ENCODE data around the gene SESN2.
"Not testable (repeated sequence)": the region's sequence is repeated elsewhere in the genome, so short reads cannot be mapped to it uniquely, and the experiment has no call there.

SESN2 gene

DNA sequence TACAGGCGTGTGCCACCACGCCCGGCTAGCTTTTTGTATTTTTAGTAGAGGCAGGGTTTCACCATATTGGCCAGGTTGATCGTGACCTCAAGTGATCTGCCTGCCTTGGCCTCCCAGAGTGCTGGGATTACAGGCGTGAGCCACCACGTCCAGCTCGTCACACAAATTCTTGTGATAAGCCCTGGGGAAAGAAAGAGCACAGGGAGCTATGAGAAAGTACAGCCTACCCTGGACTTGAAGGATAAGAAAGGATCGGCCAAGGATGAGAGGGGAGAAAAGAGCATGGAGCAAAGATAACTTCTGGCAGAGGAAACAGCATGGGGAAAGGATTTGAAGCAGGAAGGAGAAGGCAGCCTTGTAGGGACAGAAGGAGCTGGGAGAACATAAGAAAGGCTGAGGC lies 29.2 kb downstream of the SESN2 start:
- DNase-seq (ENCODE audit: low spot score), result no peak

DNA sequence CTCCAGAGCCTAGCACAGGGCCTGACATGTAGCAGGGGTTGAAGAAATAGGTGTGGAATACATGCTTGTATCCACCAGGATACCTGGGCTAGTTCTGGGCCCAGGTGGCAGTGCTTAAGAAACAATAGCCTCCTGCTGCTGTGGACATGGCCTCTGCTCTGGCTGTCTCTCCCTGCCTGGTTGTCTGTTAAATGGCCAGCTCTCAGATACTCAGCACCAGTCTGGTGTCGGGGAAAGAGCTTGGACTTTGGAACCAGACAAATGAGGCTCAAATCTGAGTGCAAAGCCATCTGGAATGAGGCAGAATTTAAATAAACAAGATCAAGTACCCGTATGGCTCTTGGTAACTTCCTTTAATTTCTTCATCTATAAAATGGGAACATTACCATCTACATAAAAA lies 31.5 kb downstream of the SESN2 start:
- DNase-seq (ENCODE audit: low spot score), result no peak

DNA sequence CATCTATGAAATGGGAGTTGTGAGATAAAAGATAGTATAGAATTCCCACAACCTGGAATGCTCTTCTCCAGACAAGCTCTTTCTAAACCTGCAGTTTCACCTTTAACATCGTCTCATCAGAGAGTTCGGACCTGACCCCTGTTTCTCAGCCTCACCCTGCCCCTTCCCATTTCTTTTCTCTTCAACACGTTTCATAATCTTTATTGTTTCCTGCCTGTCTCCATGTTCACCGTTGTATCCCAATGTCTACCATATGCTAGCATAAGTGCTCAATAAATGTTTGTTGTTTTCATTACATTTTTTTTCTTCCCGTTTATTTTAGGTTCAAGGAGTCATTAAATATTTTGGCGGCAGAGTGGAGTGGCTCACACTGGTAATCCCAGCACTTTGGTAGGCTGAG lies 32.4 kb downstream of the SESN2 start:
- DNase-seq (ENCODE audit: low spot score), result no peak

DNA sequence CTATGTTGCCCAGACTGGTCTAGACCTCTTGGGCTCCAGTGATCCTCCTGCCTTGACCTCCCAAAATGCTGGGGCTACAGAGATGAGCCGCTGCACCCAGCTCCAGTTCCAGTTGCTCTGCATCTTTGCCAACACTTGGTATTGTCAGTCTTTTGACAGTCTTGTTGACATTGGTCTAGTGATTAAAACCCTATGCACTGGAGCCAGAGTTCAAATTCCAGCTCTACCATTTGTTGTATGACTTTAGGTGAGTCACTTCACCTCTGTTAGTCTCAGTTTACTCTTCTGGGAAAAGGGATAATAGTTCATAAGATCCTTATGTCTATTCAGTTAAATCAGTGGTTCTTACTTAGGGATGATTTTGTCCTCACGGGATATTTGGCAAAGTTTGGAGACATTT lies 36.6 kb downstream of the SESN2 start:
- DNase-seq (ENCODE audit: low spot score), result no peak

DNA sequence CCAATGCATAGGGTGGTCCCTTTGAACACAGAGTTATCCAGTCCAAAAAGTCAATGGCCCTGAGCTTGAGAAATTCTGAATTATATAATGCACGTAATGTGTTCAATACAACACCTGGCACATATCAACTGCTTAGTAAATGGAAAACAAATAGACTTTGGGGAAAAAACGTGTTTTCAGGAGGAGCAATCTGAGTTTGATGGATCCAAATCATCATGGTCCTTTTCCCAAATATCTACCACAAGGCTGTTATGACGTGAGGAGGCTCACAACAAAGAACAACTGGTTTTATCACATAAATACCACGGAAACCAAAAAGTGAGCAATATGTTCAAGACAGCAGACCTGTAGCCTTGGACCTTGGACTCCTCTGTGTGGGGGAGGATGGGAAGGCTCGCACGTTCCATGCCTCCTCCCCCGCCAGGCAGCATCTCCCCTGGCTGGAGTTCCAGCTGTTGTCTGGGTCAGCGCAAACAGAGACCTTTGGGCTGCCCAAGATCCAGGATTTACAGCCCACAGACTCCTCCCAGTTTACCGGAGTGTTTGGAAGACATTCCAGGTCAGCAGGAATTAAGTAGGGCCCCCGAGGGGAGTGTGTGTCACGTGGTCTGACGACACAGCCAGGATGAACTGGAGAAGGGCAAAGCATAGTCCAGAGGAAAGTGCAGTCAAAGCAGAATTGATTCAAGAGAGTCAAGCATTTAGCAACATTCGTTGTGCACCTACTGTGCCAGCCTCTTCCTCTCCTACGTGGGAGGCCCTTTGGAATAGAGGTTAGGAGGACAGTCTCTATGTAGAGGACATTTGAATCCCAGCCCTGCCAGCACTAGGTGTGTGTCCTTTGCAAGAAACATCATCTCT lies 37.3 kb downstream of the SESN2 start:
- DNase-seq (ENCODE audit: low spot score), result no peak

DNA sequence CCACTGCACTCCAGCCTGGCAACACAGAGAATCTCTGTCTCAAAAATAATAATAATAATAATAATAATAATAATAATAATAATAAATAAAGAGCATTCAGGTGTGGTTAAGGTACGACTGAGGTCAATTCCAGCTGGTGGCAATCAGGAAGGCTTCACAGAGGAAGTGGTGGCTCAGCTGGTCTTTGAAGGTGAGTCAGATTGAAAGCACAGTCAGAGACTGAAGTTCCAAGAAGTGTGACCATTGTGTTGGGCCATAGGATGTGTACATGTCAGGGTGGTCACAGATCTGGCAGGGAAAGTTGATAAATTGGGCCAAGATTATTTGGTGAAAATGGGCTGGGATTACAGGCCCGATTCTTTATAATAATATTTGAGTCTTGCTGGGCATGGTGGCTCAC lies 38.5 kb downstream of the SESN2 start:
- DNase-seq (ENCODE audit: low spot score), result no peak

DNA sequence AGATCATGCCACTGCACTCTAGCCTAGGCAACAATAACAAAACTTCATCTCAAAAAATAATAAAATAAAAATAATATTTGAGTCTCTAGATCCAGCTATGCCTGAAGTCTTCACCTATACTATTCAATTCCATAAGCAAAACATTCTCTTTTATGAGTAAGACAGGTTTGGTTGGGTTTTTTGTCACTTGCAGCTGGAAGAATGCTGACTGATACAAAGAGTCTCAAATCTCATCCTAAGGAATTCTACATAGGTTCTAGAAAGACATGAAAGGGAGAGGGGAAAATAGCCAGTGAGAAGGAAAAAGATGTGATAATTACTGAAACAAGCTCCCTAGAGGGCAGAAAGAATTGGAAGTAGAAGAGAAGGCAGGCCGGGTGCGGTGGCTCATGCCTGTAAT lies 39.1 kb downstream of the SESN2 start:
- no peak for DNase-seq (ENCODE audit: low spot score)

DNA sequence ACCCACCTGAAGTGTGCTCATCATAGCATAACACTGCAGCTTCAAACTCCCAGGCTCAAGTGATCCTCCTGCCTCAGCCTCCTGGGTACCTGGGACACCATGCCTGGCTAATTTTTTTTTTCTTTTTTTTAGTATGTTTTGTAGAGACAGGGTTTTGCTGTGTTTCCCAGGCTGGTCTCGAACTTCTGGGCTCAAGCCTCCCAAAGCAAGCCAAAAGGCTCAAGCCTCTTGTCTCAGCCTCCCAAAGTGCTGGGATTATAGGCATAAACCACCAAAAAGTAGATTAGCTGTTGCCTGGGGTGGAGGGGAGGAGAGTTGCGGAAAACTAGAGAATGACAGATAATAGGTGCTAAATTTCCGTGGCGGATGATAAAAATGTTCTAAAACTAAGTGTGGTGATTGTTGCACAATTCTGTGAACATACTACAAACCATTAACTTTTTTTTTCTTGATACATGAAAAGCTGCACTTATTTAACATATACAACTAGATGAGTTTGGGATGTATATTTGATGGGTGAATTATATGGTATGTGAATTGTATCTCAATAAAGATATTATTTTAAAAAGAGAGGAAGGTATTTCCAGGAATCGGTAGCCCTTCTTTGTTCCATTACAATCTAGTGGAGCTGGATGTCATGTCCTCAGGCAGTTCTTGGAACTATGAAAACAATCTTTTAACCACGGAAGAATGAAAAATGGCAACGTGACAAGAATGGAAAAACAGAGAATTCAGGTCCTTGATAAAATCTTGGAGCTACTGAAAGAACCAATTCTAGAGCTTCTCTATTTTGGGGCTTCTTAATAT lies 42.3 kb downstream of the SESN2 start:
- no peak for DNase-seq (ENCODE audit: low spot score)

DNA sequence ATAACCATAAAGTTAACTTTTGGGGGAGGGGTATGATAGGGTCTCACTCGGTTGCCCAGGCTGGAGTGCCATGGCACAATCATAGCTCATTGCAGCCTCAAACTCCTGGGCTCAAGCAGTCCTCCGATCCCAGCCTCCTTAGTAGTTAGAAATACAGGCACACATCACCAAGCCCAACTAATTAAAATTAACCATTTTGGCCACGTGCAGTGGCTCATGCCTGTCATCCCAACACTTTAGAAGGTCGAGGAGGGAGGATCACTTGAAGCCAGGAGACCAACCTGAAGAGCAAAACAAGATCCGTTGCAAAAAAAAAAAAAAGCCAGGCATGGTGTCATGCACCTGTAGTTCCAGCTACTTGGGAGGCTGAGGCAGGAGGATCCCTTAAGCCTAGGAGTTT lies 42.9 kb downstream of the SESN2 start:
- DNase-seq (ENCODE audit: low spot score), result no peak

DNA sequence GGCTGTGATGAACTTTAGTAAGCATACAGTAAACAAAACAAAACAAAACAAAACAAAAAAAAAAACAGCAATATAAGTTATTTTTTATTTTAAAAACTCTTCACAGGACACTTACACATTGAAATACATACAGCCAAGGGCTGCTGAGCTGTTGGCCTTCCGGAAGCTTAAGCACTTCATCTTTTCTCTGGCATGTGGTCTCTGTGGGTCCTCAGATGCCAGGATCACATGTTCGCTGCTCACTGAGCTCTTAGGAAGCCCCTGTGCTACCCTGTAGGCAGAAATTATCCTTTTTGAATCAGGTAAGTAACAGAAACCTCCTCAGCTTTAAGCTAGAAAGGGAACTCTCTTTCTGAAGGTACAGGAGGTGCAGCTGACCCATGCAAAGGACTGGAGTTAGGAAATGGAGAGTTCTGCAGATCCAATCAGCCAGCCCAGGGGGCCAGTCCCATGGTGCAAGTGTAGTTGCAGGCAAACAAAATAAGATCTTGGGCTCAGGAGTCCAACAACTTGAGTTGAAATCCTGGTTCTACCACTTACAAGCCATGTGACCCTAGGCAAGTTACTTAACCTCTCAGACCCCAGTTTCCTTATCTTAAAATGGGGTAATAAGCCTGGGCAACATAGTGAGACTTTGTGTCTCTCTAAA lies 47.1 kb downstream of the SESN2 start:
- DNase-seq (ENCODE audit: low spot score), result no peak

DNA sequence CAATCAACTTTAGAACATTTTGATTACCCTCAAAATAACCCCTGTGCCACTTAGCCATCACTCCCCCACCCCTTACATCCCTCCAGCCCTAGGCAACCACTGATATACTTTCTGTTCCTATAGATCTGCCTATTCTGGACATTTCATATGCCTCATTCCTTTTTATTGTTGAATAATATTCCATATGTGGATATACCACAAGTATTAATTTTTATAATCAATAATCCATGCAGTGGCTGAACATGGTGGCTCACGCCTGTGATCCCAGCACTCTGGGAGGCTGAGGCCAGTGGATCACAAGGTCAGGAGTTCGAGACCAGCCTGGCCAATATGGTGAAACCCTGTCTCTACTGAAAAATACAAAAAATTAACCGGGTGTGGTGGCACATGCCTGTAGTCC lies 49.4 kb downstream of the SESN2 start:
- no peak for DNase-seq (ENCODE audit: low spot score)

DNA sequence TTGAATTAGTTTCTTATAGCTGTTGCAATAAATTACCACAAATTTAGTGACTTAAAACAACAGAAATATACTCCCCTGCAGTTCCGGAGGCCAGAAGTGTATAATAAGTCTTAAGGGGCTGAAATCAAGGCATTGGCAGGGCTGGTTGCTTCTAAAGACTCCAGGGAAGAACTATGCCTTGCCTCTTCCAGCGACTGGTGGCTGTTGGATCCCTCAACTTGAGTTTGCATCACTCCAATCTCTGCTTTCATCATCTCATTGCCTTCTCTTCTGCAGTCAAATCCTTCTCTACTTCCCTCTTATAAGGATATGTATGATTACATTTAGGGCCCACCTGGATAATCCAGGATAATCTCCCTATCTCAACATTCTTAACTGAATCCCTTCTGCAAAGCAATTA lies 50.4 kb downstream of the SESN2 start:
- DNase-seq (ENCODE audit: low spot score), result no peak

DNA sequence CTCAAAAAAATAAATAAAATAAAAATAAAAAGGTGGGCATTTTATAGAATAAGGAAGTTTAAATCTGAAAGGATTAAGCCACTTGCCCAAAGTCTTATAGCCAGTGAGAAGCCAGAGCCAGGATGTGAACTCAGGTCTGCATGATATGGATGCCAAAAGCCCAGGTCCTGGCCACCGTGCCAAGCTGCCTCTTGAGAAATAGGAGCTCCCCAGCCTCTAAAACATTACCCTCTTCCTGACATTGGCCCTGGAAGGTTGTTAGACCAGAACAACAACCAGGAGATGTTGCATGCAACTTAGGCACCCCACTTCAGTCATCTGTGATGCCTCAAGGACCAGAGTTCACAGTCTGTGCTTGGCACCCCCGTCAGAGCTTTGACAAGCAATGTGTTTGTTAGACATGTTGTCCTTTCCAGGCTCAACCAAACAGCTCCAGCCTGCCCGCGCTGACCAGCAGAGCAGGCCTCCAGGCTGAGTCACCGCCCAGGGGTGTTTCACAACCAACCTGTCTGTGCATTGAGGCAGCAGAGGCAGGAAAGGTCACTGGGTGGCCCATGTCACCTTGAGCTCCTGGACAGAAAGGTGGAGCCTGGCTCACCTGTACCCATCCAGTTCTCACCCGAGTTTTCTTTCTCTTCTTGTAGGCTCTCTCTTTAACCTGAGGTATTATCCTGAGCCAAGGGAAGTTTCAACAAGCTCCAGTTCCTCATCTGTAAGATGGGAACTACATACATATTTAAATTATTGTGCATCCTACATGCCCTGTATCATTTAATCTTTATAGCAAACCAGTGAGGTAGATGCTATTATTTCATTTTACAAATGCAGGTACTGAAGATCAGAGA lies 54.6 kb downstream of the SESN2 start:
- DNase-seq (ENCODE audit: low spot score), result no peak

DNA sequence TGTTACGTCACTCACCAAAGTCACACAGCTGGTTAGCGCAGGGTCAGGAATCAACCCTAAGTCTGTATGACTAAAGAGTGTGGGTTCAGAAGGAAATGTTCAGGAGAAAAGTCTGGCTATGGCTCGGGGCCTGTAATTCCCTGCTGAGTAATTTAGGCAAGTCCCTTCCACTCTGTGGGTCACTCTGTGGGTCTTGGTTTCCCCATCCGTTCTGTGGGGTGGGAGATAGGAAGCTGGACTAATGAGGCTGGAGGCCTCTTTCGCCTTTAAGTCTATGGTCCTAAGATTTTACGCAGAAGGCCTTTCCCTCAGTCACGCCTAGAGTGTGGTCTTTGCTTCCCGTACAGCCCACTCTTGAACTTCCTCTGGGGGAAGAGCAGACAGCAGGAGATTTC lies 55.2 kb downstream of the SESN2 start:
- no peak for DNase-seq (ENCODE audit: low spot score)

DNA sequence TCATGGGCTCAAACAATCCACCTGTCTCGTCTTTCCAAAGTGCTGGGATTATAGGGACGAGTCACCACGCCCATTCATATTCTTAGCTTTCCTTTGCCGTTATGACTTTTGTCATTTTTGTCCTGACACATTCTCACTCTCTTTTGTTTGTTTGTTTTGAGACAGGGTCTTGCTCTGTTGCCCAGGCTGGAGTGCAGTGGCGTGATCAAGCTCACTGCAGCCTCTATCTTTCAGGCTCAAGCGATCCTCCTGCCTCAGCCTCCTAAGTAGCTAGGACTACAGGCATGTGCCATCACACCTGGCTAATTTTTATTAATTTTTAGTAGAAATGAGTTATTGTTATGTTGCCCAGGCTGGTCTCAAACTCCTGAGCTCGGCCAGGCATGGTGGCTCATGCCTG lies 57.7 kb downstream of the SESN2 start:
- DNase-seq (ENCODE audit: low spot score), result no peak

DNA sequence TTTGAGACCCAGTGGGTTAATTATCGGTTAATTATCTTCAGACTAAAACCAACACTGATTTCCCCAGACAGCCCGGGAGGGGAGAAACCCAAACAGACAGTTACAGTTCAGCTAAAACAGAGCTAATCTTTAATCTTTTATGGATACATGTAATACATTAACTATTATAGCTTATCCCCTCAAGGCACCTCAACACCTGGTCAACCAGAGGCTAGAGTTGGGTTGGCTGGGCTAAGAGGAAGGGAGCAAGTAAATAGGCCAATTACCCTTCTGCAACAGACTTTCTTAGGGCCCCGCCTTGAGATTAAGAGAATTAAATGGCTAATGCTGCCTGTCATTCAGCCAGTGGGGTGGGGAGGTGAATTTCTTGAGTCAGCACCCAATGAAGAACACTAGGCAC lies 62.9 kb downstream of the SESN2 start:
- DNase-seq (ENCODE audit: low spot score), result no peak

DNA sequence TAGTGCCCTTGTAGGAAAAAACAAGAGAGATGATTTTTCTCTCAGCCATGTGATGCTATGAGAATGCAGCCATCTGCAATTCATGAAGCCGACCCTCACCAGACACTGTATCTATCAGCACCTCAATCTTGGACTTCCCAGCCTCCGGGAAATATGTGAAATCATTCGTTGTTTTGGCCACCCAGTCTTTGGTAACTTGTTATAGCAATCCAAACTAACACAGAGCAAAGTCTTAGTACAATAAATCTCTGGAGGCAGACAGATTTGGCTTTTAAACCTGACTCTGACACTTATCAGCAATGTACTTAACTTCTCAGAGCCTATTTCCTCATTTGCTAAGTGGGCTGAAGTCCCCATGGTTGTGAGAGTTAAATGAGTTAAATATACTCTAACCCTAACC lies 64.4 kb downstream of the SESN2 start:
- DNase-seq (ENCODE audit: low spot score), result no peak

DNA sequence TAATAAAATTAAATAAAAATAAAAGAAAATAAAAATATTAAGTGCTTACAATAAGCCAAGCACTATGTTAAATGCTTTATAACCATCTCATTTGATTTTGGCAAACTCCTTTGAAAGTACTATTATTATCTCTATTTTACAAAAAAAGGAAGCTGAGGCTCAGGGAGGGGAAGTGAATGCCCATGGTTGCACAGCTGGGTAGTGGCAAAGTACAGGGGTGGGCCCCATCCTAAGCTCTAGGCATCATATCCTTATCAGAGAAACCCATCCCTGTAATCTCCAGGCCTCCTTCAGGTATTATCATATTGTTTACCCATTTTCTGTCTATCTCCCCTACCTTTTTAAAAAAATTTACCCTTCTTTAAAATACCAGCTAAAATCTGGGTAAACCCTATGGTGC lies 67.2 kb downstream of the SESN2 start:
- no peak for DNase-seq (ENCODE audit: low spot score)

DNA sequence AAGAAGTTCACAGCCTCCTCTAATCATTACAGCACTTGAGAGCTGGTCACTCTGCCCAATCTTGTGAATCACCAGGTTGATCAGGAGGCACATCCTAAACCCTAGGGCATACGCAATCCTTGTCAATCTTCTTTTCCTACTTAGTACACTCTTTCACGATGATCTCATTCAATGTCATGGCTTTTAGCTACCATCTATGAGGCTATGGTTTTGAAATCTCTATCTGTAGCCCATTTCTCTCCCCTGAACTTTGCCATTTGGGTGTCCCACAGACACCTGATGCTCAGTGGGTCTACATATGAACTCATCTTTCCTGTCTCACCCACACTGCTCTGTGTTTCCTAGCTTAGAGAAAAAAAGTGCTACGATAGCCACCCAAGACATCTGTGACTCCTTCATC lies 67.7 kb downstream of the SESN2 start:
- no peak for DNase-seq (ENCODE audit: low spot score)

DNA sequence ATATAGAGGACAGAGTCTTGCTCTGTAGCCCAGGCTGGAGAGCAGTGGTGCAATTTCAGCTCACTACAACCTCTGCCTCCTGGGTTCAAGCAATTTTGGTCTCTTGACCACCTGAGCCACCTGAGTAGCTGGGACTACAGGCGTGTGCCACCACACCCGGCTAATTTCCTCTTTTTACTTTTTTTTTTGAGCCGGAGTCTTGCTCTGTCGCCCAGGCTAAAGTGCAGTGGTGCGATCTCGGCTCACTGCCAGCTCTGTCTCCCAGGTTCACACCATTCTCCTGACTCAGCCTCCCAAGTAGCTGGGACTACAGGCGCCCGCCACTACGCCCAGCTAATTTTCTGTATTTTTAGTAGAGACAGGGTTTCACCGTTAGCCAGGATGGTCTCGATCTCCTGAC lies 68.1 kb downstream of the SESN2 start:
- not testable (repeated sequence) for DNase-seq (ENCODE audit: low spot score)

DNA sequence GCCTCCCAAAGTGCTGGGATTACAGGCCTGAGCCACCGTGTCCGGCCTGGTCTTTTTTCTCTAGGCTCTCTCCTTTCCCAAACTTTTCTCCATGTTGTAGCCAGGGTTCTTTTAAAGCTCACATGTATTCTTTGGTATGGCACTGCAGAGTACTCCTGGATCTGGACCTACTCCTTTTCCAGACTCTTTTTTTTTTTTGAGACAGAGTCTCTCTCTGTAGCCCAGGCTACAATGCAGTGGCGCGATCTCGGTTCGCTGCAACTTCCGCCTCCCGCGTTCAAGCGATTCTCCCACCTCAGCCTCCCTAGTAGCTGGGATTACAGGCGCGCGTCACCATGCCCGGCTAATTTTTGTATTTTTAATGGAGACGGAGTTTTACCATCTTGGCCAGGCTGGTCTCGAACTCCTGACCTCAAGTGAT lies 68.9 kb downstream of the SESN2 start:
- no peak for DNase-seq (ENCODE audit: low spot score)
